Measurements from ENCODE around the gene TF.

DNA sequence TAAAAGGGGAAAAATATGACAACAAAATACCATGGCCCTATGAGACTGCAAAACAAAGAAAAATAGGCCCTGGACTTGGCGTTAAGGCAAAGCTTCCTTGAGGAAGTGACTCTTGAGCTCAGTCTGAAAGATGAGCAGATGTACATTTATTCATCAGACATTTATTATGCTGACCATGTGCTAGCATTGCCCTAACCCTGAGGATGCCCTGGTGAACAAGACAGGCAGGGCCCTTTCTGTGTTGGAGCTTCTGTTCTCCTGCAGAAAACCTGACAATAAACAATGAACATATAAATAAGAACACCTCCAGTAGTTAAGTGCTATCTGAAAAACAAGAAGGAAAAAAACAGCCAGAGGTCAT is 12.4 kb downstream of the TF start:
- TF ChIP-seq, protein P1, sequence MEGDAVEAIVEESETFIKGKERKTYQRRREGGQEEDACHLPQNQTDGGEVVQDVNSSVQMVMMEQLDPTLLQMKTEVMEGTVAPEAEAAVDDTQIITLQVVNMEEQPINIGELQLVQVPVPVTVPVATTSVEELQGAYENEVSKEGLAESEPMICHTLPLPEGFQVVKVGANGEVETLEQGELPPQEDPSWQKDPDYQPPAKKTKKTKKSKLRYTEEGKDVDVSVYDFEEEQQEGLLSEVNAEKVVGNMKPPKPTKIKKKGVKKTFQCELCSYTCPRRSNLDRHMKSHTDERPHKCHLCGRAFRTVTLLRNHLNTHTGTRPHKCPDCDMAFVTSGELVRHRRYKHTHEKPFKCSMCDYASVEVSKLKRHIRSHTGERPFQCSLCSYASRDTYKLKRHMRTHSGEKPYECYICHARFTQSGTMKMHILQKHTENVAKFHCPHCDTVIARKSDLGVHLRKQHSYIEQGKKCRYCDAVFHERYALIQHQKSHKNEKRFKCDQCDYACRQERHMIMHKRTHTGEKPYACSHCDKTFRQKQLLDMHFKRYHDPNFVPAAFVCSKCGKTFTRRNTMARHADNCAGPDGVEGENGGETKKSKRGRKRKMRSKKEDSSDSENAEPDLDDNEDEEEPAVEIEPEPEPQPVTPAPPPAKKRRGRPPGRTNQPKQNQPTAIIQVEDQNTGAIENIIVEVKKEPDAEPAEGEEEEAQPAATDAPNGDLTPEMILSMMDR (IDR thresholded peaks at IDR 0.05), result no peak
- TF ChIP-seq POLR2A (IDR thresholded peaks at IDR 0.05), result no peak
